Kidney (tissue), 14 donors: Measurements from ENCODE around the gene NDUFA13. TPM values are rescaled to one million over a fixed set of nuclear protein-coding genes. Genes with fewer than 3 reads are reported as not detected.

Experiments used
- DNase-seq, 5 donors: peaks; one replicate each; pipeline ENCODE4 v3.0.0-alpha.2; 2013 to 2020
- FAIRE-seq: peaks from 2 replicates; lab custom pipeline; 2012; peaks lifted over from hg19 to GRCh38; lab: Jason Lieb, UNC
- H3K27ac ChIP-seq, 2 donors: one replicate each; pipeline ENCODE4 v1.7.0; 2013; ENCODE audit warnings: low read depth in 2 of 2, low read length in 2 of 2, inconsistent platforms in 1 of 2
- H3K27me3 ChIP-seq: one replicate; pipeline ENCODE4 v1.7.1; 2013; ENCODE audit warnings: low read length, inconsistent platforms; ENCODE audit not compliant: control insufficient read depth, insufficient read depth
- H3K36me3 ChIP-seq, 3 donors: one replicate each; pipeline versions ENCODE4 v1.7.0 to v1.7.1; 2013; ENCODE audit warnings: low read length in 3 of 3, control low read depth in 1 of 3, inconsistent platforms in 1 of 3; ENCODE audit not compliant: insufficient read depth in 3 of 3, control insufficient read depth in 2 of 3
- H3K4me1 ChIP-seq, 3 donors: one replicate each; pipeline versions ENCODE4 v1.7.0 to v1.7.1; 2013; ENCODE audit warnings: low read length in 3 of 3, inconsistent platforms in 1 of 3, low read depth in 1 of 3; ENCODE audit not compliant: control insufficient read depth in 2 of 3, insufficient read depth in 2 of 3
- H3K4me3 ChIP-seq, 3 donors: one replicate each; pipeline versions ENCODE4 v1.7.0 to v1.8.1; 2013; ENCODE audit warnings: low read length in 3 of 3, control low read depth in 1 of 3, inconsistent platforms in 1 of 3
- H3K9ac ChIP-seq, 3 donors: one replicate each; pipeline versions ENCODE4 v1.7.0 to v1.7.1; 2013; ENCODE audit warnings: low read length in 3 of 3, control low read depth in 1 of 3, inconsistent platforms in 1 of 3
- H3K9me3 ChIP-seq, 3 donors: one replicate each; pipeline versions ENCODE4 v1.7.0 to v1.7.1; 2013; ENCODE audit warnings: low read length in 3 of 3, control low read depth in 1 of 3, inconsistent platforms in 1 of 3; ENCODE audit not compliant: control insufficient read depth in 2 of 3, insufficient read depth in 1 of 3
- intact Hi-C: fragments of 100-400 bp; cut with DNase I; formaldehyde crosslinking; loops from one replicate; pipeline ENCODE4 v1.11.1; 2022
- polyA plus RNA-seq: library from polyadenylated mRNA; stranded (reverse); fragments of 350-450 nt; fragmentation: Illumina TruSeq; extraction: RNeasy Lipid Tissue Mini Kit (QIAGEN cat#74804); gene quantifications from one replicate; pipeline ENCODE4 v1.2.3, GENCODE V29; 2014; ENCODE audit warnings: low read depth, low replicate concordance; ENCODE audit not compliant: insufficient read depth
- total RNA-seq: library from RNA; stranded (reverse); fragmentation: NEBNext Ultra II Directional; extraction: Animal tissue kit (Norgen Biotek cat#: 25700); gene quantifications from one replicate; pipeline ENCODE4 v1.2.1, GENCODE V29; 2021
- TF ChIP-seq, protein P1 (sequence below): IDR thresholded peaks from 3 replicates; pipeline ENCODE4 v1.5.1; 2012; ENCODE audit warnings: mild to moderate bottlenecking, moderate library complexity, borderline replicate concordance; ENCODE audit not compliant: insufficient read depth; ENCODE audit errors: extremely low read depth
- donor health status: control.
- donor health status: control.
- donor health status: control.
- donor health status: control.
- donor health status: control.
- donor health status: DM: yes; HTN: yes; CAD: no.
- donor health status: Normal renal cell carcinoma (clear cell type).

NDUFA13 gene
- total and polyA plus RNA-seq, 2 donors from 2014 or later = 328 to 627 TPM

DNA sequence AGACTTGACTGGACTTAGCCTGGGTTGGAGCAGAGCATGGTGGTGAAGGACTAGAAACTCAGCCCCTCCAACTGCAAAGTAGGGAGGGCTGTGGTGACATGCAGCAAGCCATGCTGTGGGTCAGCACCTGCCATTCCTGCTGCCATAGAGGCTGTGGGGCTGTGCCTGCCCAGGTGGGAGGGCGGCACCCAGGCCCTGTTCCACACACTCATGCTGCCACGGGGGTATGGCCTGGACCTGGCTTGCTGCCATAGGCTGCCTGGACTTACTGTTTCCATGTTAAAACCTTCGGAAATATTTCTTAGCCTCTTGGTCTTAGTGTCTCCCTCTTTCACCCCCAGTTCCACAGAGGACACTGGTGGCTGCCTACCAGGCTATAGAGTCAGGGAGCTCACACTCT lies 51.4 kb downstream of the NDUFA13 start:
- FAIRE-seq (no peak), DNase-seq (no peak)
- no peaks in the 10 kb centered on the region for H3K9me3 ChIP-seq
- TF ChIP-seq, protein P1, sequence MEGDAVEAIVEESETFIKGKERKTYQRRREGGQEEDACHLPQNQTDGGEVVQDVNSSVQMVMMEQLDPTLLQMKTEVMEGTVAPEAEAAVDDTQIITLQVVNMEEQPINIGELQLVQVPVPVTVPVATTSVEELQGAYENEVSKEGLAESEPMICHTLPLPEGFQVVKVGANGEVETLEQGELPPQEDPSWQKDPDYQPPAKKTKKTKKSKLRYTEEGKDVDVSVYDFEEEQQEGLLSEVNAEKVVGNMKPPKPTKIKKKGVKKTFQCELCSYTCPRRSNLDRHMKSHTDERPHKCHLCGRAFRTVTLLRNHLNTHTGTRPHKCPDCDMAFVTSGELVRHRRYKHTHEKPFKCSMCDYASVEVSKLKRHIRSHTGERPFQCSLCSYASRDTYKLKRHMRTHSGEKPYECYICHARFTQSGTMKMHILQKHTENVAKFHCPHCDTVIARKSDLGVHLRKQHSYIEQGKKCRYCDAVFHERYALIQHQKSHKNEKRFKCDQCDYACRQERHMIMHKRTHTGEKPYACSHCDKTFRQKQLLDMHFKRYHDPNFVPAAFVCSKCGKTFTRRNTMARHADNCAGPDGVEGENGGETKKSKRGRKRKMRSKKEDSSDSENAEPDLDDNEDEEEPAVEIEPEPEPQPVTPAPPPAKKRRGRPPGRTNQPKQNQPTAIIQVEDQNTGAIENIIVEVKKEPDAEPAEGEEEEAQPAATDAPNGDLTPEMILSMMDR = no peak
- no peak overlapping the region for H3K9ac ChIP-seq
- no peaks in the 10 kb centered on the region for H3K27me3 ChIP-seq
- no peak overlapping the region for H3K4me3 ChIP-seq
- intact Hi-C loops = no loop called here
- H3K4me1 ChIP-seq = no peaks in the 10 kb centered on the region
- H3K27ac ChIP-seq = no peak overlapping the region
- no peaks in the 10 kb centered on the region for H3K36me3 ChIP-seq

DNA sequence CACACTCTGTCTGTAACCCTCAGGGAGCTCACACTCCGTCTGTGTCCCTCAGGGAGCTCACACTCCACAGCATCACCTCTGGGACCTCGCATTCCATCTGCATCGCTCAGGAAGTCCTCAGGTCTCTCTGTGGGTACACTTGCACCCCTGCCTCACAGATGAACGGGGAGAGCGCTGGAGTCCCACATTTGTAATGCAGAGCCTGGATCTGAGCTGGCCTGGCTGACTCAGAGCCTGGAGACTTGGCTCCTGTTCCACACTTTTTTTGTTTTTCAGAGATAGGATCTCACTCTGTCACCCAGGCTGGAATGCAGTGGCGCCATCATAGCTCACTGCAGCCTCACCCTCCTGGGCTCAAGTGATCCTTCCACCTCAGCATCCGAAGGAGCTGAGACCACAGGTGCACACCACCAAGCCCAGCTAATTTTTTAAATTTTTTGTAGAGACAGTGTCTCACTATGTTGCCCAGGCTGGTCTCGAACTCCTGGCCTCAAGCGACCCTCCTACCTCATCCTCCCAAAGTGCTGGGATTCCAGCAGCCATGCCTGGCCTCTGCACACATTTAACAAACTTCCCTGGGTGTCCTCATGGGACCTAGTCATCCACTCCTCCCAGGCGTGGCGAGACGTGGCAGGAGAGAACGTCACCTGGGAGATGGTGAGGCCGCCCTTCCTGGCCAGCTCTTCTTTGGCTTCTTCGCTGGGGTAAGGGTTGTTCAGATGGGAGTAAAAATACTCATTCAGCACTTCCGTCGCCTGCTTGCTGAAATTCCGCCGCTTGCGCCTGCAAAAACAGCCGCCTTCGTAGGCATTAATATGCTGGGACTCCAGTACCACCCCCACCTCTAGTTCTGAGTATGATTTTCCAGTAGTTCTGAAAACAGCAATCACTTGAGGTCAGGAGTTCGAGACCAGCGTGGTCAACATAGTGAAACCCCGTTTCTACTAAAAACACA lies 53.1 kb downstream of the NDUFA13 start:
- no peak overlapping the region for H3K9ac ChIP-seq
- H3K9me3 ChIP-seq = no peaks in the 10 kb centered on the region
- H3K4me3 ChIP-seq = no peak overlapping the region
- H3K27me3 ChIP-seq = no peaks in the 10 kb centered on the region
- H3K27ac ChIP-seq = no peak overlapping the region
- TF ChIP-seq, protein P1 = no peak
- FAIRE-seq = no peak
- no peaks in the 10 kb centered on the region for H3K36me3 ChIP-seq
- intact Hi-C loops = no loop called here
- no peaks in the 10 kb centered on the region for H3K4me1 ChIP-seq
- DNase-seq = no peak

DNA sequence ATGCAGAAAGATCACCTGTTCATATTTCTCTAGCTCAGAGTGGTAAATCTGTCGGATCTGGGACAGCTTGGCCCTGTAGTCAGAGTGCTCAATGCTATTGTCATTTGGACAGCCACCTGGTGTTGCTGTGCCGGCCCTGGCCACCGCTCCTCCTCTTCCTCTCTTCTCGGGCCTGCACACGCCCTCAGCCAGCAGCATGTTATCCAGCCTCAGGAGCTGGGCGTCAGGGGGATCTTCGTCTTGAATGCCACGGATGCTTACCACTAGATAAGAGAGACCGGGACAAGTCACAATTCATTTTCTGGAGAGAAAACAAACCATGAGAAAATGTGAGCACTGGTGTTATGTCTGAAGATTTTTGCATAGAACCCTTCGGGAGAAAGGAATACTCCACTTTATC lies 54.5 kb downstream of the NDUFA13 start:
- FAIRE-seq = no peak
- intact Hi-C loops = no loop called here
- Histone ChIP-seq H3K4me1 (no peaks in the 10 kb centered on the region), H3K36me3 (no peaks in the 10 kb centered on the region), H3K9ac (no peak overlapping the region), H3K27ac (no peak overlapping the region), H3K27me3 (no peaks in the 10 kb centered on the region), H3K9me3 (no peaks in the 10 kb centered on the region), H3K4me3 (no peak overlapping the region)
- no peak for DNase-seq
- TF ChIP-seq, protein P1 = no peak
